HG03045 (cell line): ENCODE results near the gene ARVCF.

Source experiments
- ATAC-seq: cut with Tn5 transposase; IDR thresholded peaks from one replicate; pipeline ENCODE4 v1.9.1; 2021; ENCODE audit warnings: mild to moderate bottlenecking, moderate library complexity; ENCODE audit not compliant: unreplicated experiment

ARVCF gene

GRCh38 chr22:20031732-20032406 lies 15.2 kb upstream of the ARVCF start:
- no peak for ATAC-seq

- no peak for ATAC-seq
Measured at GRCh38 chr22:20029550-20030225, 13.1 kb upstream of the ARVCF start.

- ATAC-seq, result no peak
Measured at GRCh38 chr22:20028855-20029549, 12.4 kb upstream of the ARVCF start.

GRCh38 chr22:20027966-20028854 lies 11.6 kb upstream of the ARVCF start:
- no peak for ATAC-seq

GRCh38 chr22:20026996-20027601 lies 10.5 kb upstream of the ARVCF start:
- ATAC-seq, result no peak

GRCh38 chr22:20026204-20026908 lies 9.7 kb upstream of the ARVCF start:
- no peak for ATAC-seq

GRCh38 chr22:20025401-20026203 lies 9.0 kb upstream of the ARVCF start:
- ATAC-seq, result no peak

GRCh38 chr22:20024650-20025397 lies 8.2 kb upstream of the ARVCF start:
- ATAC-seq, result no peak

- no peak for ATAC-seq
Measured at GRCh38 chr22:20024225-20024624, 7.6 kb upstream of the ARVCF start.

- no peak for ATAC-seq
Measured at GRCh38 chr22:20022978-20023613, 6.5 kb upstream of the ARVCF start.

GRCh38 chr22:20022231-20022977 lies 5.8 kb upstream of the ARVCF start:
- ATAC-seq, result no peak

GRCh38 chr22:20021196-20022181 lies 4.9 kb upstream of the ARVCF start:
- no peak for ATAC-seq

GRCh38 chr22:20020533-20021195 lies 4.0 kb upstream of the ARVCF start, which contains the start of gene TANGO2:
Gene TANGO2 (plus strand): TSS chr22:20021110. CDS start chr22:20036799, 15,689 bp downstream.
- ATAC-seq, result peak; percentile 72

- ATAC-seq, result no peak
Measured at GRCh38 chr22:20019661-20020532, 3.3 kb upstream of the ARVCF start.
